Measurements from ENCODE around the gene SH3RF2. TPM values are rescaled to one million over a fixed set of nuclear protein-coding genes. Genes with fewer than 3 reads are reported as not detected.

SH3RF2 gene
- total and polyA plus RNA-seq, 2 of the 13 experiments (the other 11 are each of a cell fraction or from before 2014, with no cell fraction given): 2.6 to 3.7 TPM

DNA sequence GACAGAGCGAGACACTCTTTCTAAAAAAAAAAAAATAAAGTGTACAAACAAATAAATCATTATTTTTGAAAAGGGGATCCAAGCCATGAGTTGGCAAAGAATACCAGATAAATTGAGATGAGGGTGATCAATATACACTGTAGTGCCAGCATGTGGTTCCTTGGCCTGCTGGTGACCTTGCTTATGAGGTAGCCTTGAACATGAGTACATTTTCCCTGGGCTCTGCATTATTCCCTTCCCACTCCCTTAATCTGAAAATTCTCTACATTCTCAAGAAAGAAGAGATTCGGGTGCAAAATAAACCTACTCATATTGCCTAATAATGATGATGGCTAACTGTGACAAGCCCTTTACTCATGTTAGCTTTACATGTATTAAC, 33.3 kb downstream of the SH3RF2 start (continued):
- no peak for TF ChIP-seq ZNF430 (CRISPR knock-in tag; IDR thresholded peaks at IDR 0.05)
- TF ChIP-seq, protein P1, sequence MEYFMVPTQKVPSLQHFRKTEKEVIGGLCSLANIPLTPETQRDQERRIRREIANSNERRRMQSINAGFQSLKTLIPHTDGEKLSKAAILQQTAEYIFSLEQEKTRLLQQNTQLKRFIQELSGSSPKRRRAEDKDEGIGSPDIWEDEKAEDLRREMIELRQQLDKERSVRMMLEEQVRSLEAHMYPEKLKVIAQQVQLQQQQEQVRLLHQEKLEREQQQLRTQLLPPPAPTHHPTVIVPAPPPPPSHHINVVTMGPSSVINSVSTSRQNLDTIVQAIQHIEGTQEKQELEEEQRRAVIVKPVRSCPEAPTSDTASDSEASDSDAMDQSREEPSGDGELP (IDR thresholded peaks at IDR 0.05; ENCODE audit: borderline replicate concordance, low read depth): no peak

DNA sequence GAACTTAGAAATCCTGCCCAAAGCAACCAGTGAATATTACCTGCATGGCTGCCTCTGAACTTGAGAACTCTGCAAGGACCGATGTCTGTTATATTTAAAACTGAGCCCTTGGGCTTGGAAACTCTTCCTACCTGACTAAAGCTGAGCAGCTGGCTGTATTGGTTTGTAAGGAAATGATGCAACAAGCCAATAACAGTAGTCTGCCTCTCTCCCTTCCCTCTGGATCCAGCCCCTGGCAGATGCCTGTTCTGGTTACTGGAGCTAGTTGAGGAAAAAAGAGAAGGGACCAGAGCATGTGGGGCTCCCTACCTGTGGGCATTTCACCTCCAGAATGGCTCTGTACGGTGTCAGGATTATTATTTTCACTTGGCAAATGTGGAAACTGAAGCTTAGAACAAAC, 34.7 kb downstream of the SH3RF2 start:
- in situ Hi-C loops (cut with HindIII; ENCODE audit: extremely low pct_ligation_motif_present, low pct_unique_long_range_greater_than_20kb): no loop called here
- POLR2A ChIA-PET: interaction anchor here (1.6 kb wide), 1 partner anchor 8 kb away, joined by 3 read pairs; no protein-coding TSS in a partner anchor
- Histone ChIP-seq H3K9ac (ENCODE audit: insufficient read depth, low read depth, low read length) (no peak overlapping the region), H3K27ac (ENCODE audit: extremely low read length, insufficient read depth, low read length) (no peak overlapping the region), H3K27me3 (ENCODE audit: control insufficient read depth in 1 of 2, insufficient read depth in 2 of 2, low read length in 2 of 2) (no peaks in the 10 kb centered on the region), H3K9me3 (ENCODE audit: low read length) (no peaks in the 10 kb centered on the region), H3K4me2 (ENCODE audit: low read depth, low read length) (no peak overlapping the region), H3K36me3 (replicated peaks in 1 of 2; ENCODE audit: control insufficient read depth in 1 of 2, insufficient read depth in 2 of 2, low read length in 2 of 2) (no peaks in the 10 kb centered on the region), H3K4me3 (replicated peaks in 1 of 3; ENCODE audit: insufficient read depth in 1 of 3, low read depth in 2 of 3, low read length in 3 of 3) (no peak overlapping the region), H2AFZ (ENCODE audit: low read length) (no peak overlapping the region), H3K4me1 (ENCODE audit: insufficient read depth, low read length) (peaks cover 52% of the 10 kb centered on the region), H4K20me1 (ENCODE audit: insufficient read depth, low read length) (no peaks in the 10 kb centered on the region), H3K79me2 (ENCODE audit: insufficient read depth, low read length) (no peaks in the 10 kb centered on the region)
- WGBS (ENCODE audit: low lambda C conversion rate): 92% methylated on average over 2 of the region's 2 CpGs
- intact Hi-C loops (cut with micrococcal nuclease; ENCODE audit: unreplicated experiment): loop anchor here (10.0 kb wide), 1 partner anchor 116 kb away; no protein-coding TSS in a partner anchor
- BruUV-seq (replicated peaks): no TSS peak
- CTCF ChIA-PET (ENCODE audit: low intra/inter-chr PET ratio, low total read pairs): no interaction called here
- FAIRE-seq: no peak
- DNase-seq (ENCODE audit: low spot score): no peak
- no peak for TF ChIP-seq SUZ12 (IDR thresholded peaks at IDR 0.05; ENCODE audit: low read depth, low read length)
- no peak for TF ChIP-seq FOXK2 (IDR thresholded peaks at IDR 0.05)
- TF ChIP-seq, protein P2, sequence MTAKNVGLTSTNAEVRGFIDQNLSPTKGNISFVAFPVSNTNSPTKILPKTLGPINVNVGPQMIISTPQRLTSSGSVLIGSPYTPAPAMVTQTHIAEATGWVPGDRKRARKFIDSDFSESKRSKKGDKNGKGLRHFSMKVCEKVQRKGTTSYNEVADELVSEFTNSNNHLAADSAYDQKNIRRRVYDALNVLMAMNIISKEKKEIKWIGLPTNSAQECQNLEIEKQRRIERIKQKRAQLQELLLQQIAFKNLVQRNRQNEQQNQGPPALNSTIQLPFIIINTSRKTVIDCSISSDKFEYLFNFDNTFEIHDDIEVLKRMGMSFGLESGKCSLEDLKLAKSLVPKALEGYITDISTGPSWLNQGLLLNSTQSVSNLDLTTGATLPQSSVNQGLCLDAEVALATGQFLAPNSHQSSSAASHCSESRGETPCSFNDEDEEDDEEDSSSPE (CRISPR knock-in tag; IDR thresholded peaks at IDR 0.05): no peak
- TF ChIP-seq, protein P3, sequence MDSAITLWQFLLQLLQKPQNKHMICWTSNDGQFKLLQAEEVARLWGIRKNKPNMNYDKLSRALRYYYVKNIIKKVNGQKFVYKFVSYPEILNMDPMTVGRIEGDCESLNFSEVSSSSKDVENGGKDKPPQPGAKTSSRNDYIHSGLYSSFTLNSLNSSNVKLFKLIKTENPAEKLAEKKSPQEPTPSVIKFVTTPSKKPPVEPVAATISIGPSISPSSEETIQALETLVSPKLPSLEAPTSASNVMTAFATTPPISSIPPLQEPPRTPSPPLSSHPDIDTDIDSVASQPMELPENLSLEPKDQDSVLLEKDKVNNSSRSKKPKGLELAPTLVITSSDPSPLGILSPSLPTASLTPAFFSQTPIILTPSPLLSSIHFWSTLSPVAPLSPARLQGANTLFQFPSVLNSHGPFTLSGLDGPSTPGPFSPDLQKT (CRISPR knock-in tag; IDR thresholded peaks at IDR 0.05; ENCODE audit: borderline replicate concordance): no peak
- no peak for TF ChIP-seq ZFP36L2 (CRISPR knock-in tag; IDR thresholded peaks at IDR 0.05)
- TF ChIP-seq NFYB (CRISPR knock-in tag; IDR thresholded peaks at IDR 0.05): no peak
- TF ChIP-seq, protein P4, sequence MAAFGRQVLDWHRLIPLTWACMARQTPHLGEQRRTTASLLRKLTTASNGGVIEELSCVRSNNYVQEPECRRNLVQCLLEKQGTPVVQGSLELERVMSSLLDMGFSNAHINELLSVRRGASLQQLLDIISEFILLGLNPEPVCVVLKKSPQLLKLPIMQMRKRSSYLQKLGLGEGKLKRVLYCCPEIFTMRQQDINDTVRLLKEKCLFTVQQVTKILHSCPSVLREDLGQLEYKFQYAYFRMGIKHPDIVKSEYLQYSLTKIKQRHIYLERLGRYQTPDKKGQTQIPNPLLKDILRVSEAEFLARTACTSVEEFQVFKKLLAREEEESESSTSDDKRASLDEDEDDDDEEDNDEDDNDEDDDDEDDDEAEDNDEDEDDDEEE (CRISPR knock-in tag; IDR thresholded peaks at IDR 0.05): no peak
- TF ChIP-seq ZNF564 (CRISPR knock-in tag; IDR thresholded peaks at IDR 0.05): no peak
- TF ChIP-seq PAWR (CRISPR knock-in tag; IDR thresholded peaks at IDR 0.05; ENCODE audit: borderline replicate concordance): no peak
- TF ChIP-seq ZFP41 (CRISPR knock-in tag; IDR thresholded peaks at IDR 0.05; ENCODE audit: borderline replicate concordance): no peak
- ATAC-seq: no peak
